ENCODE data around the gene DNM2. TPM values are rescaled to one million over a fixed set of nuclear protein-coding genes. Genes with fewer than 3 reads are reported as not detected.

DNM2 gene
- total and polyA plus RNA-seq, 9 of the 15 experiments (the other 6 are each of a cell fraction or from before 2014, with no cell fraction given): 2.2 to 161 (median 72.6) TPM

- TF ChIP-seq CTCFL (IDR thresholded peaks at IDR 0.05; ENCODE audit: borderline replicate concordance, insufficient read depth, low read depth, low read length, poor library complexity, severe bottlenecking) (peak; percentile 65), ZBTB7A (IDR thresholded peaks at IDR 0.05; ENCODE audit: borderline replicate concordance, control insufficient read depth, low read depth, low read length) (peak; percentile 97), RB1 (IDR thresholded peaks at IDR 0.05; ENCODE audit: low read depth) (peak; percentile 45; the same call in 1 of the 2 replicates), XRCC5 (IDR thresholded peaks at IDR 0.05; ENCODE audit: low read depth, low read length) (peak; percentile 84), PRMT5 (CRISPR knock-in tag; IDR thresholded peaks at IDR 0.05) (no peak), SMC3 (conservative IDR thresholded peaks at IDR 0.05; ENCODE audit: insufficient read depth, low read depth, low read length) (peak; percentile 57), ZNF12 (CRISPR knock-in tag; IDR thresholded peaks at IDR 0.05) (no peak), CBX3 (IDR thresholded peaks at IDR 0.05; ENCODE audit: borderline replicate concordance in 1 of 2, low read length in 2 of 2) (peak in 1 of 2 experiments; percentile 53; a peak in 1 of 3 replicates), ZKSCAN8 (CRISPR knock-in tag; IDR thresholded peaks at IDR 0.05) (peak; percentile 53; the same call in 1 of the 2 replicates), BRD4 (IDR thresholded peaks at IDR 0.05) (no peak), CREM (IDR thresholded peaks at IDR 0.05; ENCODE audit: low read depth) (peak; percentile 54; the same call in 1 of the 2 replicates), REST (IDR thresholded peaks at IDR 0.05; ENCODE audit: borderline replicate concordance) (peak; percentile 62), REST (CRISPR knock-in tag; IDR thresholded peaks at IDR 0.05; ENCODE audit: low read depth) (no peak), CTCF (IDR thresholded peaks at IDR 0.05 in 2 of 3, conservative IDR thresholded peaks at IDR 0.05 in 1 of 3; ENCODE audit: insufficient read depth in 2 of 3, low read depth in 1 of 3, low read length in 3 of 3) (peak; percentile 87 to 99 (median 89)), MAX (CRISPR knock-in tag; IDR thresholded peaks at IDR 0.05) (0 out of 2 replicates have a peak, but pooled peaks have one; percentile 11)
Measured at GRCh38 chr19:10858204-10858828, 140.4 kb downstream of the DNM2 start (continued).
